GF-D8 (cell line): Measurements from ENCODE around the gene CCDC187.
"Not testable (repeated sequence)": the region's sequence is repeated elsewhere in the genome, so short reads cannot be mapped to it uniquely, and the experiment has no call there.

Source experiments
- DNase-seq: peaks from one replicate; lab custom pipeline; 2025; lab: John Stamatoyannopoulos, UW

Gene CCDC187

GRCh38 chr9:136266641-136267040, 37.3 kb downstream of the CCDC187 start:
- not testable (repeated sequence) for DNase-seq

DNA sequence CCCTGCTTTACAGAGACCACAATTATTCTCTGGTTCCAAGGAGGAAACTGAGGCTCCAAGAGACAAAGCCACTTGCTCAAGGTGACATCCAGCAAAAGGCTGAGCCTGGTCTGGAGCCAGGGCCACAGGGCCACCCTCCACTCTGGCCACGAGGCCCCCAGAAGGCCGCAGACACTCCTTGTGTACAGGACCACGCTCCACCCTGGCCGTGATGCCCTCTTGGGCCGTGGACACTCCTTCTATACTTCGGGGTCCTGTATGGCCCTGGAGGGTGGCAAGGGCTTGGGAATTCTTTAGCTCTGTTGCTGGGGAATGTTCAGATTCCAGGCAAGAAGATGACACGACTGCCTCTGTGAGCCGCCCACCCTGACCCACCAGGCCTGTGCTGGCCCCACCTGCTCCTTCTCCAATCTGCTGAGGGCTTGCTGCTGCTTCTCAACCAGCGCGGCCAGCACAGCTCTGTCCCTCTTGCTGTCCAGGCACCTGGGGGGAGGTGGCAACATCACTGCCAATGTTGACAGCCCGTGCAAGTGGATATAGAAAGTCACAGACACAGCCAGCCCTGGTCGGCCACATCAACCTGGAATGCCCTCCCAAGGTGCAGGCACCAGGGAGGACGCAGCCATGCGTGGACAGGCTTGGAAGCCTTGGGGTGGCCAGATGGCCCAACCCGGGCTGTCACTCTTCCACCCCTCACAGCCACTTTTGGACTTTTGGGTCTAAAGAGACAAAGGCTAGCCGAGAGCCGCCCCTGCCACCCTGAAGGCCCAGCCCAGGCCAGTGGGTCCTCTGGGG, 38.1 kb downstream of the CCDC187 start:
- no peak for DNase-seq

DNA sequence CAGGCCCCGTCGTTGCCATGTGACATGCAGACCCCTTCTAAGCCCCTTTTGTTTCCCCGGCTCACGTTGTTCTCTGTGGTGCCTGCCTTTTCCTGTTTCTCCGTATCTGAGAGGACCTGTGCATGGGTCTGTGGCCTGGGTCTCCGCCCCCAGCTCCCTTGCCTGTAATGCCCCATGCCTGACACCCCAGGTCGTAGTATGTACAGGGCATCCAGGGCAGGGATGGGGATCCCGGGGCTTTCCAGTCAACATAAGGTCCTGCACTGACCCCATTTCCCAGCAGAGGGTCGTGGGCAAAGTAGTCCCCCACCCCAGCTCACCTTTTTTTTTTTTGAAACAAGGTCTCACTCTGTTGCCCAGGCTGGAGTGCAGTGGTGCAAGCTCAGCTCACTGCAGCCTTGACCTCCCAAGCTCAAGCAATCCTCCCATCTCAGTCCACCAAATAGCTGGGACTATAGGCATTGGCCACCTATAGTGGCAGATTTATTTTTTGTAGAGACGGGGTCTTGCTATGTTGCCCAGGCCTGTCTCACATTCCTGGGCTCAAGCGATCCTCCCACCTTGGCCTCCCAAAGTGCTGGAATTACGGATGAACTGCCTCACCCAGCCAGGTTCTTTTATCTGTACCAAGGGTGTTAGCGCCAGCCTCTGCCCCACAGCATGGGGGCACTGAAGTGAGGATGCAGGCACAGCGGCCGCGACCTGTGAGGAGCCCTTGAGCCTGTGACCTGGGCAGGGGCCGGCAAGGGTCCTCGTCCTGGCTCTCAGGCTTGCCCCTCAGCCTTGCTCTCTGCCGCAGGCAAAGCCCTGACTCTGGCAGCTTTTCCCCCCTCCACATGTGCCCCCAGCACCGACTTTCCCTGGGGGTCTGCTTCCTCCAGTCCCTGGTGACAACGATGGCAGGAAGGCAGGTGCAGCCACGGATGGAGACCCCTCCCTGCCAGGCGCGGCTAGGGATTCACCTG, 39.2 kb downstream of the CCDC187 start:
- DNase-seq, result no peak

- DNase-seq, result no peak
These were observed 39.9 kb downstream of the CCDC187 start for GRCh38 chr9:136264031-136264430.

DNA sequence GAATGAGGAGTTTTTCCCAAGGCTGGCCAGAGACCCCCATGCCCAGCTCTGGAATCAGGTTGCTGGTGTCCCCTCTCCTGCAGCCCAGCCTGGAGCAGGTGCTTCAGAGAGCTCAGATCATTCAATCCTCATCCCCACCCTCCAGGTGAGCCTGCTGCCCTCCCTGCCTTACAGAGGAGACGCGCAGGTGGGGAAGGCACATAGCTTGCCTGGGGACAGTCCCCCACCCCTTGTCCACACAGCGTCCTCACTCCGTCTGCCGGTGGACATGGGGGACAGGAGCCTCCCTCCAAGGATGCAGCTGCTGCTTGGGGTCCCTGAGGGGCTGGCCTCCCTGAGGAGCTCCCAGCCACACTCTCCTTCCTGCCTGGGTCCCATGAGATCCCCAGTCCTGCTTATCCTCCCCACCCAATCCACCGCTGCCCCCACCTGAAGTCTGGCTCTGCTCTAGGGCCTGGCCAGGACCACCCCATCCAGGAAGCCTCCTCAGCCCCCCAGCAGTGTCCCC, 41.2 kb downstream of the CCDC187 start:
- no peak for DNase-seq

DNA sequence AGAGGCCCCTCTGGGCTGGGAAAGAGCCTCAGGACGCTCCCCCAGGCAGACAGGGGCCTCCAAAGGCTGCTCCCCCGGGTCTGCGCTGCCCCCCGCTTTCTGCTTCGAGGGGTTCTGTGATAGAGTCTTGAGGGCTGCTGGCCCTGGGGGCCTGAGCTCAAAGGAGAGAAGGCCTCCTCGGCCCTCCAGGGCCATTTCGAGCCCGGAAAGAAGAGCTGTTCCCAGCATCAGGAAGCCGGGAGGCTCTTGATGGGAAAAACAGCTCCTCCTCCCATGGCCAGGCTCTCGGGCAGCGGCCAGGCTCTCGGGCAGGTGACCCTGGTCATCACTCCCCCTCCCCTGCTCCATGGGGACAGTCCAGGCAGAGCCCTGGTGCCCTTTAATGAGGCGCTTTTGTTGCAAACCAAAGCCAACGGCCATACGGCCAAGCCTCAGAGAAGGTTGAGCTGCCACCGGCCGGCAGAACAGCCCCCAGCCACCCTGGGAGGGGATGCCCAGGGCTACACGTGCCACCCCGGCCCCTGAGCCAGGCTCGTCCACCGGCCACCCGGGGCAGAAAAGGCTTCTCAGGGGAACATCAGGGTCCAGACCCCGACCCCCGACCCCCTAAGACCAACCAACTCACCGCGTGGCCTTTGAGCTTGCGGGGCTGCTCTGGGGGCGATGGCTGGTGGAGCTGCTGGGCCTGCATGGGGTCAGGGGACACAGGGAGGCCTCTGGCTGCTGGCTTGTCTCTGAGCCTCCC, 42.0 kb downstream of the CCDC187 start:
- no peak for DNase-seq

DNA sequence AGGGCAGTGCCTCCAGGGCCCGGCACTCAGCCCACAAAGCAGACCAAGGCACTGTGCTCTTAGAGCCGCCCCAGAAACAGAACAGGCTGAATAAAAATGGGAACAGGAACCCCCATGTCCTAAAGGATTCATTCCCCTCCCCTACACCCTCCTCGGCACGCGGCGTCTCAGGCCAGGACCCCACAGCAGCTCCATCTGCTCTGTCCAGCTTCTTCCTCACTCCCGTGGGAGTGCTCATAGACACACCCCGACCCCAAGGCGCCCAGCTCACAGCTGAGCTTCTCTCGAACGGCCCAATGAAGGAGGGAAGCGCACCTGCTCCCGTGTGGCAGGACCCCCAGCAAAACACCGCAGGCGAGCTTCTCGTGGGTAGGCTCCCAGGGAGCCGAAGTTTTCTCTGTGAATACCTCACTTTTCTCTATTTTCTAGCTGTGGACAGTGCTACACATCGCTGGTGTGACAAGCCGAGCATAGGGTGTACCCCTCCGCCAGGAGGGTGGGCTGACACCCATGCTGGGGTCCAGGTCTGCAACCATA, 42.9 kb downstream of the CCDC187 start:
- no peak for DNase-seq

GRCh38 chr9:136260521-136260920, 43.4 kb downstream of the CCDC187 start:
- no peak for DNase-seq

DNA sequence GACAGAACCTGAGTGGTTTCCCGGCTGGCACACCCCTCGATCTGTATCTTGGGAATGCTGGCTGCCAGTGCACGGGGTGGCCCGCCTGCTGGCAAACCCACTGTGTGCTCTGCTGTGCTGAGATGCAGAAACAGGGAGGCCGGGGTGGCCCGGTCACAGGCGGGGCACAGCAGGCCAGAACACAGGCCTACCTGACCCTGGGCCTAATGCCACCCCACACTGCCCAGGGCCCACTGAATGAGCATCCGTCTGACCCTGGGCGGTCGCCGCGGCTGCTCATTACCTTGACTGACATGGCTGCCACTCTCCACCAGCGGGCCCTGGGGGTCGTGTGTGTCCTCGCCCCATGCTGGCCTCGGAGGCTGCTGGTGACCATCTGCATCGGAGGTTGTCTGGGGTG, 44.1 kb downstream of the CCDC187 start:
- no peak for DNase-seq

- DNase-seq, result no peak
These were observed 44.4 kb downstream of the CCDC187 start for GRCh38 chr9:136259517-136259813.

DNA sequence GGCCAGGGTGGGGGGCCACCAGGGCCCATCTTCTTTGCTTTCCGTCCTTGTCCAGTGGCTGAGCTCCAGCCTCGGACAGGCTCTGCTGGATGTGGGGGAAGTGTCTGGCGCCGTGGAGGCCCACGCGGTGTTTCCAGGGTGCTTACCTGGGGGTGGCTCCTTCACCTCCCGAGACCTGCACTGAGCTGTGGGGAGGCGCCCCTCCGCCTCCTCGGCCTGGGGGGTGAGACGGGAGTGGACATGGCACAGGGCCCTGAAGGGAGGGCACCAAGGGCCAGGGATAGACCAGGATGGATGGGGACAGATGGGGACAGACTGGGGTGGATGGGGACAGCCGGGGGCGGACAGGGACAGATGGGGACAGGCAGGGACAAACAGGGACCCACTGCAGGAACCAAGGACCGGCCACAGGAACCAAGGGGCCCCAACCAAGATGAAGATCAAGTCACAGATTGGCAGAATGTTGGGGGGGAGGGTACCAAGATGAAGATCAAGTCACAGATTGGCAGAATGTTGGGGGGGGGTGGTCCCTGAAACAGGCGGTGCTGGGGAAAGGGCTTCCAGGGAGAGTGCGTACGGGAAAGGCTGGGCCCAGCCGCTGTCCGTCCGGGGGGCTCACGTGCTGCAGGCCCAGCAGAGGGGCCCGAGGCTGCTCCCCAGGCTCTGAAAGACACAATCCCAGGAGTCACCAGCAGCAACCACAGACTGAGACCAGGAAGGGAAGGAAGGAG, 44.9 kb downstream of the CCDC187 start:
- DNase-seq, result no peak

DNA sequence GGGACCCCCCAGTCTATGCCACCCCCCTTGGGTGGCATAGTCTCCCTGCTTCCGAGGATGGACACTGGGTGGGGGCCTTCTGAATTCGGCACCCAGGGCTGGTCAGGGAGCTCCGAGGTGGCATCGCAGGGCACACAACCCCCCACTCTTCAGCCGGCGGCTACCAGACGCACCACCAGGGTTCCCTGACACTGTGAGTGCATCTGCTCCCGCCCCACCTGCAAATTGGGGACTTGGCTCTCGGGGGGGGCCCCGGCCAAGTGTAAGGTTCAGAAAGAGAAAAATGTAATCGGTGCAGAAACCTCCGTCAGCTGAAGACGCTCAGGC, 45.6 kb downstream of the CCDC187 start:
- DNase-seq, result no peak

GRCh38 chr9:136257381-136258298, 46.3 kb downstream of the CCDC187 start:
- no peak for DNase-seq

DNA sequence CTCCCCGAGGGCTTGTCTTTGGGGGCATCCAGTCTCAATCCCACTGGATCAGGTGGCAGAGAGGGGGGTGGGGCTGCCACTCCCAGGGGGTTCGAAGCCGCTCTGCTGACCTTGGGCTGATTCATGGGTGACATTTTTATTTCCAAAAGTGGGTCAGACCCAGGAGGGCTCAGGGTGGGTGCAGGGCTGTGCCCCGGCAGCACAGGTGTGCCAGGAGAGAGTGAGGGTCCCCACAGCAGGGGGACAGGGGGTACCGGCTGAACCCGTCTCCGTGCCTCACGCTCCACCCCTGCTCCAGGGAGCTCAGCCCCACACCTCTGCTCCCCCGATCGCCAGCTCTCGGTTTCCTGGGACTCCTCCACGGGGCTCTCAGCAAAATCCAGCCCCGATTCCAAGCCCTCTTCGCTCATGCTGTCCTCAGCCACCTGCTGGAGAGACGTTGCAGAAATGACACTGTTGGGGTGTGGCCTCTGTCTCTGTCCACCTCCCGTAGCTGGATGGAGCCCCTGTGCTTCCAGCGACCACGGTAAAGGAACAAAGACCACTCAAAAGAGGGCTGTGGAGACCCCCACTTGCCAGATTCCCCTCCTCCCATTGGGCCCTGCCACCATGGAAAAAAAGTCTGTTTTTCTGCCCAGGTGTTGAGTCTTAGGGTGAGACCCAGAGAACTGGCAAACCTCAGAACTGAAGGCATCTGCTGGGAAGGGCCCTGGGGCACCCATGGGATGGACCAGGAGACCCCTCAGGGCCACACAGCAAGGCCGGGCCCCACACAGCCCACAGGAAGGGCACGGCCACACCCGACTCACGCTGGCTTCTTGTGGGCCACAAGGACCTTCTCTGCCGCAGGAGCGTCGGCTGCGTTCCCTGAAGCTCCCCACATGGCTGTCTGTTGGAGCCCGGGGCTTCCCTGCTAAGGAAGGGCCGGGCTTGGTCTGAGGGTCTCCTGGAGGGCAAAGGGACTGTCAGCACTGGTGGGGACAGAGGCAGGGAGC, 47.7 kb downstream of the CCDC187 start:
- DNase-seq, result no peak

DNA sequence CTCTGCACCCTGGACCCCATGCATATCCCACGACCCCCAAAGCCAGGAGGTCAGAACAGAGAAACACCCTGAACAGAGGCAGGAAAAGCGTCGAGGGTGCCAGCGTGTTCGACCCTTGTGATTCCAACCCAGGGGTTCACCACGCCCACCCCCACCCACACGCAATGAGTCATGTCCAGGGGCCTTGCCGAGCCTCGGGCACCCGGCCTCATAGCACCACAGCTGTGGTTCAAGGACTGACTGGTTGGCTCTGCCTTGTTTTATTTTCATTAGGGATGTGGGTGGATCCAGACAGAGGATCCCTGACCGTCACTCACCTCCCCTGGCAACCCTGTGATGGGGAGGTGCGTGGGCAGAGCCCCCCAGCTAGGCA, 48.7 kb downstream of the CCDC187 start:
- no peak for DNase-seq

DNA sequence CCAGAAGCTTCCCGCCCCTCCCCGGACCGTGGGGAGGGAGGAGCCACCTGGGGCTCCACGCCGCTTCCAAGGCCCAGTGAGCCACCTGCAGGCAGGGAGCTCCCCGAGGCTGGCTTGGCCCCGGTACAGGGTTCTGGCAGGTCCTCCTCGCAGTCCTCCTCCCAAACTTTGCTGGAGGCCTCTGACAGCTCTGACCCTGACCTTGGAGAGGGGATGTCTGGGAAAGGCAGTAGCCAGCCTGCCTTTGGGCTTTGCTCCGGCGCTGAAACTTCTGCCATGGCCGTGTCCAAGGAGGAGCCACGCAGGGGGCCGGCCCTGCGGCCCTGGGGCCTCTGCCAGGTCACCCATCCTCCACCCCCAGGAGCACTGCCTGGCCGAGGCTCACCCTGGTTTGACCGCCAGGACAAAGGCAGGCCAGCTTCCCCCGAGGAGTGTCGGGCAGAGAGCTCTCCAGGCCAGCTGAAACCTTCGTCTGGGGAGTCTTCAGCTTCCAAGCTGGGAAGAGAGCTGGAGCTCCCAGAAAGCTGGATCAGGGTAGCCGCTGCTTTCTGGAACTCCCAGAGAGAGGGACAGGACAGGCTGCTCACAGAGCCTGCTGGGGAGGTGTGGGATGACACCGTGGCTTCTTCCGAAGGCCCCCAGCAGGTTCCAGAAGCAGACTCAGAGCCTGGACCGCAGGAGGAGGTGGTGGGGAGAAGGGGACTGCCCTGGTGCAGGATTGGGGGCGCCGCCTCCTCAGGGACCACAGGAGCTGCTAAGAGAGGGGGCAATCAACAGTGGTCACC, 49.3 kb downstream of the CCDC187 start:
- DNase-seq, result no peak

GRCh38 chr9:136253246-136254130, 50.4 kb downstream of the CCDC187 start:
- no peak for DNase-seq
